MM.1S (cell line): ENCODE results near the gene FAM170B.

Source experiments
- DNase-seq: peaks from one replicate; pipeline ENCODE4 v3.0.0-alpha.2; 2015
- H2AFZ ChIP-seq: fragments of 300-600 bp; sonication (generic); 2 replicates; pipeline ENCODE4 v1.6.0; 2016; ENCODE audit warnings: antibody characterized with exemption, low read length
- H3F3A ChIP-seq: fragments of 300-600 bp; sonication (generic); 2 replicates; pipeline ENCODE4 v1.6.1; 2016; ENCODE audit warnings: mild to moderate bottlenecking, antibody characterized with exemption, low read length, moderate library complexity, mixed read lengths; ENCODE audit not compliant: insufficient read depth
- H3K27ac ChIP-seq: fragments of 300-600 bp; sonication (generic); 2 replicates; pipeline ENCODE4 v1.5.1; 2016; ENCODE audit warnings: mild to moderate bottlenecking, low read length
- H3K27me3 ChIP-seq: fragments of 300-600 bp; sonication (generic); replicated peaks from 2 replicates; pipeline ENCODE4 v1.6.0; 2016; ENCODE audit warnings: low read length; ENCODE audit not compliant: insufficient read depth
- H3K36me3 ChIP-seq: fragments of 300-600 bp; sonication (generic); replicated peaks from 2 replicates; pipeline ENCODE4 v1.6.1; 2016; ENCODE audit warnings: mild to moderate bottlenecking, low read length, mixed read lengths; ENCODE audit not compliant: insufficient read depth
- H3K4me1 ChIP-seq: fragments of 300-600 bp; sonication (generic); 2 replicates; pipeline ENCODE4 v1.6.1; 2016; ENCODE audit warnings: low read length, mixed read lengths
- H3K4me2 ChIP-seq: fragments of 300-600 bp; sonication (generic); 2 replicates; pipeline ENCODE4 v1.6.0; 2016; ENCODE audit warnings: low read depth, low read length
- H3K4me3 ChIP-seq: fragments of 300-600 bp; sonication (generic); 2 replicates; pipeline ENCODE4 v1.5.1; 2016; ENCODE audit warnings: low read length, mixed read lengths
- H3K79me2 ChIP-seq: fragments of 300-600 bp; sonication (generic); 2 replicates; pipeline ENCODE4 v1.6.1; 2016; ENCODE audit warnings: mixed run types, low read length, mixed read lengths
- H3K9ac ChIP-seq: fragments of 300-600 bp; sonication (generic); 2 replicates; pipeline ENCODE4 v1.6.1; 2016; ENCODE audit warnings: low read length, mixed read lengths
- H3K9me2 ChIP-seq: fragments of 300-600 bp; sonication (generic); replicated peaks from 2 replicates; pipeline ENCODE4 v1.6.1; 2016; ENCODE audit warnings: mild to moderate bottlenecking, low read length, mixed read lengths; ENCODE audit not compliant: insufficient read depth
- H3K9me3 ChIP-seq: fragments of 300-600 bp; sonication (generic); replicated peaks from 2 replicates; pipeline ENCODE4 v1.6.1; 2016; ENCODE audit warnings: mild to moderate bottlenecking, low read length, mixed read lengths; ENCODE audit not compliant: insufficient read depth
- H4K20me1 ChIP-seq: fragments of 300-600 bp; sonication (generic); 2 replicates; pipeline ENCODE4 v1.6.1; 2016; ENCODE audit warnings: mild to moderate bottlenecking, low read length, moderate library complexity, mixed read lengths; ENCODE audit not compliant: insufficient read depth
- EZH2 ChIP-seq: fragments of 300-600 bp; sonication (generic); optimal IDR thresholded peaks from 2 replicates; pipeline ENCODE3; 2017; ENCODE audit warnings: low read depth, mild to moderate bottlenecking, antibody characterized with exemption, low read length, mixed read lengths
- EZH2phosphoT487 ChIP-seq: fragments of 300-600 bp; sonication (generic); IDR thresholded peaks from 2 replicates; pipeline ENCODE4 v1.6.1; 2018; ENCODE audit warnings: antibody characterized with exemption, low read length
- TF ChIP-seq, protein P1 (sequence below): fragments of 300-600 bp; sonication (generic); IDR thresholded peaks from 2 replicates; pipeline ENCODE4 v1.5.1; 2016; ENCODE audit warnings: antibody characterized with exemption, low read length, mixed read lengths

The FAM170B gene

DNA sequence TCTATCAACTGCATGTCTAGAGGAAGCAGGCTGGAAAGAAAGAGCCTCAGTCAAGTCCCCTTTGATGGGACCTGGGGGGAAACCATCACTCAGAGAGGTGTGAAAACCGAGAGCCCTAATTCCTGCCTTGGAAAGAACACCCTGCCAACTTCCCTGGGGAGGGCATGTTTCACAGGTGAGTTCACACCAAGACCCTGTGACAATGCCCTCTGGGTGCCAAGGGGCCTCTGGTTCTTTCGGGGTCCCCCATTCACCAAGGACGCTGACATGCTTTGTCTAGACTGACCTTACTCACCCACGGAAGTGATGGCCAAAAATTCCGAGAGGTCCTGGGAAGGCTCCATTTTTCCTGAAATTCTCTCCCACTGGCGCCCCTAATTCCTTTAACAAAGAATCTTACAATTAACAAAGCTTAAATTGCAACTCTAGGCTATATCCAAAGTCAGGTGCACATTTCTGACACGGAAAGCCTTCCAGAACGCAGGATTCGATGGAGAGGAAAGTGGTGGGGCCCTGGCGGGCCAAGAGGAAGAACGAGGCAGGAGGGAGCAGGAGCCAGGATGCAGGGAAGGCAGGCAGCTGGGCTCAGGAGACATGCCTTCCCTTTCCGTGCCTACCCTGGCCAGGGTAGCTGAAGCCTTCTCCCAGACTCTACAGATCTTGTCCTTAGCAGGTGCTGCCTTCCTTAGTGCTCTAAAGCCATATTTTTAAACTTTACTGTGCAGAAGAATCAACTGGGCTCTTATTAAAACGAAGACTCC lies 42.2 kb downstream of the FAM170B start:
- H3K27me3 ChIP-seq, result no peaks in the 10 kb centered on the region
- DNase-seq, result no peak

DNA sequence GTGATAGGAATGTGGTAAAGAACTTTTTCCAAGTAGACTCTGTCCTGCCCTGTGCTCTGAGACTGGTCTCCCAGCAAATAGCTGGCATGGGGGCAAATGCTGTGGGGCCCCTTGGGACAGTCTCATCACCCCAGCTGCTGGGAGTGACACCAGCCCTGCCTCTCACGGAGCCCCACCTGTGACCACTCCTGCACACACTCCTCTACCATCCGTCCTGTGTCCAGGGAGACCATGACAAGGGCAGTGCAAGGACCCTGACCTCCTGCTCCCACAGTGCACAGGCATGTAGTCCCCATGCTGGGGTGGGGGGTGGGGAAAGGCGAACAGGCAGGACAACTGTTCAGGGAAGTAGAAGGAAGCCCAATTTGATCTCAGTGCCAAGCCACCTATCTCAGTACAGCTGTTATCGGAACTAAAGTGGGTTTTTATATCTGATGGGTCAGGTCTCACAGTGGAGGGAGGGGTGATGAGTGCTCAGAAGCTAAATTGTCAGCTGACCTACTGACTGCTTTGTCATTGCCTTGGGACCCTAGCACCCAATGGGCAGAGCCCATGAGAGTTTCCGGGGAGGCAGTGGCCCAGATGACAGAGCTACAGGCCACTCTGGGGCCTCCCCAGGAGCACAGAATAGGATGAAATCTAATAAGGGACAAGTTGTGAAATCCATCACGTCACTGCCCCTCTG lies 43.0 kb downstream of the FAM170B start:
- no peaks in the 10 kb centered on the region for H3K36me3 ChIP-seq
- H3K4me2 ChIP-seq, result no peak overlapping the region
- no peak for DNase-seq
- no peaks in the 10 kb centered on the region for H3K79me2 ChIP-seq
- H3K27ac ChIP-seq, result no peak overlapping the region
- no peak overlapping the region for H3K9ac ChIP-seq
- no peaks in the 10 kb centered on the region for H3K9me3 ChIP-seq
- no peaks in the 10 kb centered on the region for H3K27me3 ChIP-seq
- no peaks in the 10 kb centered on the region for H3F3A ChIP-seq
- no peaks in the 10 kb centered on the region for H3K4me1 ChIP-seq
- no peak overlapping the region for H3K4me3 ChIP-seq
- no peak overlapping the region for H2AFZ ChIP-seq
- H4K20me1 ChIP-seq, result no peaks in the 10 kb centered on the region
- TF ChIP-seq EZH2phosphoT487 (no peak), EZH2 (no peak)
- TF ChIP-seq, protein P1, sequence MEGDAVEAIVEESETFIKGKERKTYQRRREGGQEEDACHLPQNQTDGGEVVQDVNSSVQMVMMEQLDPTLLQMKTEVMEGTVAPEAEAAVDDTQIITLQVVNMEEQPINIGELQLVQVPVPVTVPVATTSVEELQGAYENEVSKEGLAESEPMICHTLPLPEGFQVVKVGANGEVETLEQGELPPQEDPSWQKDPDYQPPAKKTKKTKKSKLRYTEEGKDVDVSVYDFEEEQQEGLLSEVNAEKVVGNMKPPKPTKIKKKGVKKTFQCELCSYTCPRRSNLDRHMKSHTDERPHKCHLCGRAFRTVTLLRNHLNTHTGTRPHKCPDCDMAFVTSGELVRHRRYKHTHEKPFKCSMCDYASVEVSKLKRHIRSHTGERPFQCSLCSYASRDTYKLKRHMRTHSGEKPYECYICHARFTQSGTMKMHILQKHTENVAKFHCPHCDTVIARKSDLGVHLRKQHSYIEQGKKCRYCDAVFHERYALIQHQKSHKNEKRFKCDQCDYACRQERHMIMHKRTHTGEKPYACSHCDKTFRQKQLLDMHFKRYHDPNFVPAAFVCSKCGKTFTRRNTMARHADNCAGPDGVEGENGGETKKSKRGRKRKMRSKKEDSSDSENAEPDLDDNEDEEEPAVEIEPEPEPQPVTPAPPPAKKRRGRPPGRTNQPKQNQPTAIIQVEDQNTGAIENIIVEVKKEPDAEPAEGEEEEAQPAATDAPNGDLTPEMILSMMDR, result no peak
- H3K9me2 ChIP-seq, result no peaks in the 10 kb centered on the region

More for the DNA sequence above, 42.2 kb downstream of the FAM170B start:
- Histone ChIP-seq H2AFZ (no peak overlapping the region), H3K9me3 (no peaks in the 10 kb centered on the region), H3K27ac (no peak overlapping the region), H3K79me2 (no peaks in the 10 kb centered on the region), H3K4me1 (no peaks in the 10 kb centered on the region), H3K36me3 (no peaks in the 10 kb centered on the region), H3K9me2 (no peaks in the 10 kb centered on the region), H3F3A (no peaks in the 10 kb centered on the region), H3K4me2 (no peak overlapping the region), H4K20me1 (no peaks in the 10 kb centered on the region), H3K9ac (no peak overlapping the region), H3K4me3 (no peak overlapping the region)
- TF ChIP-seq, protein P1, result no peak
- TF ChIP-seq EZH2phosphoT487 (no peak), EZH2 (no peak)

DNA sequence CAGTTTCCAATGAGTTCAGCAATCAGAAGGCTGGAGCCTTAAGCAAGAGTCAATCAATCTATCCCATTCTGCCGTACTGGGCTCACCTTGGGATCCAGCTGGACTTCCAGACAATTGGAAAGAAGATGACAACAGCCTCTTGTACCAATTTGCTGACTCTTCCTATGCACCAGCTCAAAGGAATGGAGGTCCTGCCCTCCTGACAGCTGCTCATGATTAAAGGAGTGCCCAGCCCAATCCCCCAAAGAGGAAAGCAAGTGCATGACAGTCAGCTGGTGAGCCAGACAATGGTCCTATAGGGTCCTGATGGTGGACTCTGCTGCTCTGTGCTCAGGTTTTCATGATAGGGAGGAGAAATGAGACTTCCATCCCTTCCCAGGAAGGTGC lies 43.6 kb downstream of the FAM170B start:
- Histone ChIP-seq H3K4me1 (no peaks in the 10 kb centered on the region), H2AFZ (no peak overlapping the region), H3K9ac (no peak overlapping the region), H4K20me1 (no peaks in the 10 kb centered on the region), H3K36me3 (no peaks in the 10 kb centered on the region), H3F3A (no peaks in the 10 kb centered on the region), H3K79me2 (no peaks in the 10 kb centered on the region), H3K27ac (no peak overlapping the region), H3K9me2 (no peaks in the 10 kb centered on the region), H3K27me3 (no peaks in the 10 kb centered on the region), H3K4me3 (no peak overlapping the region), H3K4me2 (no peak overlapping the region), H3K9me3 (no peaks in the 10 kb centered on the region)
- DNase-seq, result no peak
- TF ChIP-seq EZH2phosphoT487 (no peak), EZH2 (no peak)
- TF ChIP-seq, protein P1, result no peak
